PFSK-1 (cell line): Measurements from ENCODE around the gene TCEA2.

ENCODE experiments used
- FOXP2 ChIP-seq: optimal IDR thresholded peaks from 2 replicates; pipeline ENCODE3; 2011; ENCODE audit warnings: borderline replicate concordance, control low read depth, inconsistent platforms; ENCODE audit not compliant: insufficient read depth; ENCODE audit errors: extremely low read length, extremely low read depth
- POLR2AphosphoS5 ChIP-seq: IDR thresholded peaks from 2 replicates; pipeline ENCODE4 v1.6.1; 2012; ENCODE audit warnings: low read depth, mild to moderate bottlenecking, control low read depth, low read length, moderate library complexity
- REST ChIP-seq, 2 experiments: IDR thresholded peaks; 2 replicates each; pipeline versions ENCODE4 v1.6.1 to v1.8.0; 2011 to 2012; ENCODE audit warnings: low read depth in 2 of 2, low read length in 2 of 2, control low read depth in 1 of 2, inconsistent platforms in 1 of 2, mild to moderate bottlenecking in 1 of 2, moderate library complexity in 1 of 2; ENCODE audit not compliant: insufficient read depth in 1 of 2
- SIN3A ChIP-seq: IDR thresholded peaks from 2 replicates; pipeline ENCODE4 v1.6.1; 2012; ENCODE audit warnings: mild to moderate bottlenecking, low read length, moderate library complexity, borderline replicate concordance; ENCODE audit not compliant: insufficient read depth
- TAF1 ChIP-seq: IDR thresholded peaks from 2 replicates; pipeline ENCODE4 v1.6.1; 2012; ENCODE audit warnings: low read length, control low read depth, borderline replicate concordance; ENCODE audit not compliant: insufficient read depth

The TCEA2 gene

GRCh38 chr20:64082126-64082731 lies 19.2 kb downstream of the TCEA2 start:
- no peak for TF ChIP-seq FOXP2
- no peak for TF ChIP-seq POLR2AphosphoS5
- TF ChIP-seq SIN3A: no peak
- no peak for TF ChIP-seq TAF1
- no peak for TF ChIP-seq REST (IDR thresholded peaks at IDR 0.05; ENCODE audit: insufficient read depth in 1 of 2, low read depth in 2 of 2, low read length in 2 of 2)

GRCh38 chr20:64082820-64083377 lies 19.9 kb downstream of the TCEA2 start:
- TF ChIP-seq POLR2AphosphoS5 (no peak), SIN3A (no peak), REST (IDR thresholded peaks at IDR 0.05; ENCODE audit: insufficient read depth in 1 of 2, low read depth in 2 of 2, low read length in 2 of 2) (no peak), TAF1 (no peak), FOXP2 (no peak)

- no peak for TF ChIP-seq POLR2AphosphoS5
- peak; percentile 43 for TF ChIP-seq FOXP2
Observed at GRCh38 chr20:64083378-64083803, 20.4 kb downstream of the TCEA2 start.

GRCh38 chr20:64083804-64084684 lies 21.0 kb downstream of the TCEA2 start, which contains the start of gene LKAAEAR1:
Gene LKAAEAR1 (minus strand): TSS chr20:64084398. CDS start chr20:64084219, 179 bp downstream.
- TF ChIP-seq POLR2AphosphoS5 (no peak), FOXP2 (no peak), TAF1 (no peak), SIN3A (no peak), REST (IDR thresholded peaks at IDR 0.05; ENCODE audit: insufficient read depth in 1 of 2, low read depth in 2 of 2, low read length in 2 of 2) (no peak)

- no peak for TF ChIP-seq SIN3A
- no peak for TF ChIP-seq REST (IDR thresholded peaks at IDR 0.05; ENCODE audit: insufficient read depth in 1 of 2, low read depth in 2 of 2, low read length in 2 of 2)
- TF ChIP-seq FOXP2: no peak
- TF ChIP-seq POLR2AphosphoS5: no peak
Observed at GRCh38 chr20:64084685-64085152, 21.7 kb downstream of the TCEA2 start.
